ENCODE measurements around the gene CALM1. TPM values are rescaled to one million over a fixed set of nuclear protein-coding genes. Genes with fewer than 3 reads are reported as not detected.

Gene CALM1
- total RNA-seq, 1 donor from 2014 or later = 362 TPM

DNA sequence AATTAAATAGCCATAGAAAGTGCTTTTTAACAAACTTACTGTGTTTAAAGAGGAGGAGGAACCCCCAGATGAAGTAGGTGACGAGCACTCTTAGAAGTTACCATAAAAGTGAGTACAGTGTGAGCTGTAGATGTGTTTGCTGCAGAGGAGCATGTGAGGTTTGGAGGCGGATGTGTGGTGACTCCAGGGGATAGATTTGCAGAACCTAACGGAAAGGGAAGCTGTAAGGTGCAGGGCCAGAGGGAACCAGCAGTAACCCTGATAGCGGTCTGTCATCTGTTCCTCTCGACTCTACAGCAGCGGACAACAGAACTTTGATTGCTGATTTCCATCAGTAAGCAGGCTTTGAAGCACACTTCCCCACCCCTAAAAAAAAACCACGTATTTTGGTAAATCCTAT, 5.2 kb downstream of the CALM1 start:
- H3F3A ChIP-seq (ENCODE audit: low read depth) = peaks cover 24% of the 10 kb centered on the region
- no peak overlapping the region for H3K4me2 ChIP-seq
- no peak for TF ChIP-seq EZH2phosphoT487 (IDR thresholded peaks at IDR 0.05)
- TF ChIP-seq EZH2 (IDR thresholded peaks at IDR 0.05) = no peak
- TF ChIP-seq, protein P1, sequence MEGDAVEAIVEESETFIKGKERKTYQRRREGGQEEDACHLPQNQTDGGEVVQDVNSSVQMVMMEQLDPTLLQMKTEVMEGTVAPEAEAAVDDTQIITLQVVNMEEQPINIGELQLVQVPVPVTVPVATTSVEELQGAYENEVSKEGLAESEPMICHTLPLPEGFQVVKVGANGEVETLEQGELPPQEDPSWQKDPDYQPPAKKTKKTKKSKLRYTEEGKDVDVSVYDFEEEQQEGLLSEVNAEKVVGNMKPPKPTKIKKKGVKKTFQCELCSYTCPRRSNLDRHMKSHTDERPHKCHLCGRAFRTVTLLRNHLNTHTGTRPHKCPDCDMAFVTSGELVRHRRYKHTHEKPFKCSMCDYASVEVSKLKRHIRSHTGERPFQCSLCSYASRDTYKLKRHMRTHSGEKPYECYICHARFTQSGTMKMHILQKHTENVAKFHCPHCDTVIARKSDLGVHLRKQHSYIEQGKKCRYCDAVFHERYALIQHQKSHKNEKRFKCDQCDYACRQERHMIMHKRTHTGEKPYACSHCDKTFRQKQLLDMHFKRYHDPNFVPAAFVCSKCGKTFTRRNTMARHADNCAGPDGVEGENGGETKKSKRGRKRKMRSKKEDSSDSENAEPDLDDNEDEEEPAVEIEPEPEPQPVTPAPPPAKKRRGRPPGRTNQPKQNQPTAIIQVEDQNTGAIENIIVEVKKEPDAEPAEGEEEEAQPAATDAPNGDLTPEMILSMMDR (IDR thresholded peaks at IDR 0.05) = no peak
- no peak overlapping the region for H3K4me3 ChIP-seq
- peaks cover 10% of the 10 kb centered on the region for H3K4me1 ChIP-seq
- peaks cover 51% of the 10 kb centered on the region for H3K79me2 ChIP-seq (ENCODE audit: low read depth)
- no peak for DNase-seq (ENCODE audit: low spot score)
- H3K9ac ChIP-seq = no peak overlapping the region
- no peaks in the 10 kb centered on the region for H3K27me3 ChIP-seq
- H3K4me3 Mint-ChIP-seq = no peak overlapping the region
- no peak overlapping the region for H3K27ac ChIP-seq
- no peaks in the 10 kb centered on the region for H3K9me3 ChIP-seq (ENCODE audit: low read depth)
- no peak overlapping the region for H3K27ac Mint-ChIP-seq
- no peak overlapping the region for H2AFZ ChIP-seq (replicated peaks)
- peaks cover 48% of the 10 kb centered on the region for H3K36me3 Mint-ChIP-seq
- peaks cover 54% of the 10 kb centered on the region for H4K20me1 ChIP-seq (ENCODE audit: low read depth)
- H3K27me3 Mint-ChIP-seq (ENCODE audit: insufficient read depth, low read depth) = no peaks in the 10 kb centered on the region
- H3K4me1 Mint-ChIP-seq = peaks cover 21% of the 10 kb centered on the region
- H3K9me3 Mint-ChIP-seq = no peaks in the 10 kb centered on the region
- peaks cover 14% of the 10 kb centered on the region for H3K36me3 ChIP-seq

DNA sequence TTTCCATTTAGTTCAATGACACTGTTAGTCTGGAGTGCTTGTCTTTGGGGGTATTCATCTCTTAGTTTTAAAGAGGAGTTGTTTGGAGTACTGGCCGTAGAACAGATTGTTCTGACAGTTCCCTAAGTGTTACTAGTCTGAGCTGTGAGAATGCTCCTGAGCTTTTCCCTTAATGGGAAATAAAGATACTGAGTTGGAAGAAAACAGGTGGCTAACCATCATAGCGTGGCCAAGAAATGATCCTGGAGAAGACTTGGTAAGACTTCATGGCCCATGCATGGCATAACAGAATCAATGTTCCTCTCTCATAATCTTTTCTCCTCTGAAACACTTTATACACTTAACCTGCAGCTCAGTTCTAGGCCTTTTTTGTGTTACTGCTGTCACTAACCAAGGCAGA, 6.2 kb downstream of the CALM1 start:
- H3F3A ChIP-seq (ENCODE audit: low read depth) = peaks cover 26% of the 10 kb centered on the region
- H3K4me2 ChIP-seq = no peak overlapping the region
- no peak overlapping the region for H3K27ac ChIP-seq
- H3K27me3 Mint-ChIP-seq (ENCODE audit: insufficient read depth, low read depth) = no peaks in the 10 kb centered on the region
- H3K9ac ChIP-seq = no peak overlapping the region
- peaks cover 45% of the 10 kb centered on the region for H4K20me1 ChIP-seq (ENCODE audit: low read depth)
- no peak overlapping the region for H3K27ac Mint-ChIP-seq
- peaks cover 40% of the 10 kb centered on the region for H3K79me2 ChIP-seq (ENCODE audit: low read depth)
- DNase-seq (ENCODE audit: low spot score) = no peak
- H3K9me3 ChIP-seq (ENCODE audit: low read depth) = no peaks in the 10 kb centered on the region
- no peaks in the 10 kb centered on the region for H3K27me3 ChIP-seq
- peaks cover 52% of the 10 kb centered on the region for H3K36me3 Mint-ChIP-seq
- H3K36me3 ChIP-seq = peaks cover 14% of the 10 kb centered on the region
- no peak overlapping the region for H3K4me3 Mint-ChIP-seq
- H2AFZ ChIP-seq (replicated peaks) = no peak overlapping the region
- H3K9me3 Mint-ChIP-seq = no peaks in the 10 kb centered on the region
- peaks cover 10% of the 10 kb centered on the region for H3K4me1 ChIP-seq
- H3K4me3 ChIP-seq = no peak overlapping the region
- TF ChIP-seq EZH2phosphoT487 (IDR thresholded peaks at IDR 0.05) (no peak), EZH2 (IDR thresholded peaks at IDR 0.05) (no peak)
- TF ChIP-seq, protein P1 (IDR thresholded peaks at IDR 0.05) = no peak
- peaks cover 25% of the 10 kb centered on the region for H3K4me1 Mint-ChIP-seq

DNA sequence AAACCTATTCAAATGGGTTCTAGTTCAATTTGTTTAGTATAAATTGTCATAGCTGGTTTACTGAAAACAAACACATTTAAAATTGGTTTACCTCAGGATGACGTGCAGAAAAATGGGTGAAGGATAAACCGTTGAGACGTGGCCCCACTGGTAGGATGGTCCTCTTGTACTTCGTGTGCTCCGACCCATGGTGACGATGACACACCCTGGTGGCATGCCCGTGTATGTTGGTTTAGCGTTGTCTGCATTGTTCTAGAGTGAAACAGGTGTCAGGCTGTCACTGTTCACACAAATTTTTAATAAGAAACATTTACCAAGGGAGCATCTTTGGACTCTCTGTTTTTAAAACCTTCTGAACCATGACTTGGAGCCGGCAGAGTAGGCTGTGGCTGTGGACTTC, 8.3 kb downstream of the CALM1 start:
- TF ChIP-seq, protein P1 (IDR thresholded peaks at IDR 0.05) = no peak
- no peak for TF ChIP-seq EZH2 (IDR thresholded peaks at IDR 0.05)
- TF ChIP-seq EZH2phosphoT487 (IDR thresholded peaks at IDR 0.05) = no peak
- Histone ChIP-seq H3K9ac (no peak overlapping the region), H3K27me3 (no peaks in the 10 kb centered on the region), H3K4me1 (no peaks in the 10 kb centered on the region), H3K9me3 (ENCODE audit: low read depth) (no peaks in the 10 kb centered on the region), H3K4me3 (no peak overlapping the region), H4K20me1 (ENCODE audit: low read depth) (peaks cover 26% of the 10 kb centered on the region), H2AFZ (replicated peaks) (no peak overlapping the region), H3K36me3 (peaks cover 14% of the 10 kb centered on the region), H3K4me2 (no peak overlapping the region), H3K79me2 (ENCODE audit: low read depth) (peaks cover 20% of the 10 kb centered on the region), H3F3A (ENCODE audit: low read depth) (peaks cover 17% of the 10 kb centered on the region), H3K27ac (no peak overlapping the region)
- H3K27ac Mint-ChIP-seq = no peak overlapping the region
- peaks cover 52% of the 10 kb centered on the region for H3K36me3 Mint-ChIP-seq
- peaks cover 18% of the 10 kb centered on the region for H3K4me1 Mint-ChIP-seq
- H3K9me3 Mint-ChIP-seq = no peaks in the 10 kb centered on the region
- no peak overlapping the region for H3K4me3 Mint-ChIP-seq
- no peaks in the 10 kb centered on the region for H3K27me3 Mint-ChIP-seq (ENCODE audit: insufficient read depth, low read depth)
- no peak for DNase-seq (ENCODE audit: low spot score)
